G401 (cell line): ENCODE data around the gene EFCAB8. TPM values are rescaled to one million over a fixed set of nuclear protein-coding genes. Genes with fewer than 3 reads are reported as not detected.

Experiments used
- DNase-seq: peaks from one replicate; pipeline ENCODE4 v3.0.0-alpha.2; 2015; ENCODE audit warnings: low spot score
- in situ Hi-C: cut with HindIII; loops from 2 replicates; pipeline ENCODE4 v1.10.0; 2016; ENCODE audit warnings: low sequenced_read_pairs, mixed read lengths
- total RNA-seq: library from RNA; depleted of rRNA; stranded (reverse); fragments of >200 nt; shearing (Covaris generic); gene quantifications from 2 replicates; pipeline ENCODE4 v1.2.3, GENCODE V29; 2014

Gene EFCAB8
- total RNA-seq, 1 experiment from 2014 or later, result 0.03 TPM

DNA sequence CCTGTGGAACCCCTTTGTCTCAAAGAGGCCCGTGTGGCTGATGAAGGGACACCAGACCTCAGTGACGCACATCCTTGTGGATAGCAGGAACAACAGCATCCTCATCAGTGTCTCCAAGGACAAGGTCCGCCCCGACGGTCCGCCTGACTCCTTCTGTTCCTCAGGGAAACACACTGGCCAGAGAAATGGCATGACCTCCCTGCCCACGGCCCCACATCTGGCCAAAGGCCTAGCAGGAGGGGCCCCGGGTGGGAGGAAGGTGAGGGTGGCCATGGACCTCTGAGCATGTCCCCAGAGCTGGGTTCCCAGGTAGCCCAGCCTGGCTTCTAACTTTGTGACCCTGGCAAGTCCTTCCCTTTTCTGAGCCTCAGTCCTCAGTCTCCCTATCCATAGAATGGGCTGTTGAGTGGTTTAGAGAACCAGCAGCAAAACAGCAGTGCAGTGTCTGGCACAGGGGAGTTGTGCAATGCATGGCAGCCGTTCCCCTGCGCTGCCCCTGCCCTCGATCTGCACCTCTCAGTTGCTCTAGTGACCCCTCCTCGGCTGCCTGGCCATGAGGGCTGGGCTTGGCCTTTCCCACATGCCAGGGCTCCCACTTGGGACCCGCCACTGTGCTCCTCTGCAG, 48.3 kb downstream of the EFCAB8 start:
- in situ Hi-C loops, result no loop called here
- DNase-seq, result no peak

DNA sequence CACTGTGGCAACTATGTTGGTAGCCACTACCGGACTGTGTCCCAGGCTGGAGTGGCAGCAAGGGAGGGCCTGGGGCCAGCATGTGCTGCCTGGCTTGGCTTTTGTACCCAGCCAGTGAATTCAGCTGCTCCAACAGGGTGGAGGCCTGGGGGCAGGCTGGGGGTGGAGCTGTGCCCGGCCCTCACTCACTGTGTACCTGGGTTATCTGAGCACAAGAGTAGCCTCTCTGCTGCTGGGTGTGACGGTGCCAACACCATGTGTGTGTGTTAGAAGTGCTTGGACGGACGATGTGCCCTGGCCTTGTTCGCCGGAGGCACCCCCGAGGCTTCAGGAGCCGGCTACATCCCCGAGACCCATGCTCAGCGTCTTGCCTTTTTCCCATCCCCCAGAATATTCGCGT, 49.2 kb downstream of the EFCAB8 start:
- DNase-seq, result no peak
- in situ Hi-C loops, result no loop called here

DNA sequence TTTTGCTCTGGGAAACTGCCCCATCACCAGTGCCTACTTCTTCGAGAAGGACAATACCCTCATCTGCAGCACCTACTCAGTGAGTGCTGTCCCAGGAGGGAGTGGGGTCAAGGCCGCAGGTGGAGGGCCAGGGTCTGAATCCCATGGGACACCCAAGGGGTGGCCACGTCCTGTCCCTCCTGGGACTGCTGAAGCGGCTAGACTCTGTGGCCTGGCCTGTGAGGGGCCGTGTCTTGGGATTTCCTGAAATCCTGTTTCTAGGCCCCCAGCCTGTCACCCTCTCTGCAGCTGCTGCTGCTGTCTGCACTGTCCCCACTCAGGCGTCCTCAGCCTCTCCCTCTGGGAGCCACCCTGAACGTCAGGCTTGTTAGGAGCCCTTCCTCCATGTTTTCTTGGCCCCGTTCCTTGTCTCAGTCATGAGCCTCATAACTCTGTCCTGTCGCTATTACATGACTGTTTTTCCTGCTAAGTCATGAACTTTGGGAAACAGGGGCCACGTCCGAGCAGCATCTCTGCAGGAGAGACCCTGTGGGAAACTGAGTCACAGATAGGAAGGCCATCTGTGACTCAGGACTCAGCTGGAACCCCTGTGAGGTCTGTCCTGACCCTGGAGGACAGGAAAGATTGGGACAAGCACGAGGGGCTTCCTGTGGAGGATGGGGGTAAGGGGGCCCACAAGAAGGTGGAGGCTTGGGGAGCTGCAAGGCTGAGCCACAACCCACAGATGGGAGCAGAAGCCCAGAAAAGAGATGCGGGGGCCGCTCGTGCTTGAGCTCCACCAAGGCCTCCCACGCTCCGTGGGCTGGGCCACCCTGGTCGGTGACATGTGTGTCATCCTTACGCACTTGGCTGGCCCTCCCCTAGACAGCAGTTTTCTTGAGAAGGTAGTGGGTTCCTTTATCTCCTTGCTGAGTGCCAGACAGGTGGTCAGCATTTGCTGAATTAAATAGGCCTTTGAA, 49.9 kb downstream of the EFCAB8 start:
- DNase-seq, result no peak
- in situ Hi-C loops, result no loop called here

GRCh38 chr20:32909451-32909850, 50.7 kb downstream of the EFCAB8 start:
- no peak for DNase-seq
- in situ Hi-C loops, result no loop called here

GRCh38 chr20:32909896-32910571, 51.3 kb downstream of the EFCAB8 start:
- no peak for DNase-seq

GRCh38 chr20:32911355-32911754, 52.6 kb downstream of the EFCAB8 start:
- no peak for DNase-seq
- in situ Hi-C loops, result no loop called here

More at GRCh38 chr20:32909896-32910571, 51.3 kb downstream of the EFCAB8 start:
- in situ Hi-C loops, result no loop called here

DNA sequence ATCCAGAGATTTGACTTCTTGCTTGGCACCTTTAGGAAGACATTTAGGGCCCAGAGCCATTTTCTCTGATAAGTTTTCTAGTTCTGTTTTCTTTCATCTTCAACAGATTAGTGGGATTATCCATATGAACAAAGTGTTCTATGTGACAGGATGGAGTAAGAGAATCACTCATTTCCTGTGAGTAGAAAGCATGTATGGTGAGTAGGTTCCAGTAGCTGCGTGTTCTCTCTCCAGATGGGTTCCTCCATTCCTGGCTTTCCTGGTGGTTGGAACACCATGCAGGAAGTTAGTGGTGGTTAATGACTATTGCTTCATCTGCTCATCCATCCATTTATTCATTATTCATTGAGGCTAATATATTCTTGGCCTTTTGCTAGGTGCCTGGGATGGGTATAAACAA, 54.0 kb downstream of the EFCAB8 start:
- no peak for DNase-seq
- in situ Hi-C loops, result no loop called here

GRCh38 chr20:32914031-32914430, 55.3 kb downstream of the EFCAB8 start:
- in situ Hi-C loops, result no loop called here
- no peak for DNase-seq

GRCh38 chr20:32917191-32917950, 58.6 kb downstream of the EFCAB8 start:
- in situ Hi-C loops, result no loop called here

DNA sequence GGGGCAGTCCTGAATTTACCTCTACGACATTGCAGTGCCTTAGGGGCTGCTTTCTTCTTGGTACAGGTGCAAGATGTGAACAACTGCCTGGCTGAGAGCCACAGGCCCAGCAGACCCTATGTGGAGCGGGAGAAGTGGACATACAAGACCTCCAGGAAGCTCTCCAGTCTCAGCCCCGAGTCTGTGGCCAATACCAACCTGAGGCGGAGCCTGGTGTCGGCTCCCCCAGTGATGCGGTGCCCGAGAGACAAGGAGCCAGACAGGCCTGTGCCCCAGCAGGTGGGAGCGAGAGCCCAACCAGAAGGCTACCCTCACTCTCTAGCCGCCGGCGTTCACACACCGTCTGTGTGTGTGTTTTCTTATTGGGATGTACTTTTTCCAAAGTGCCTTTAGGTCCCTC, 59.6 kb downstream of the EFCAB8 start:
- DNase-seq, result no peak
- in situ Hi-C loops, result no loop called here

More at GRCh38 chr20:32917191-32917950, 58.6 kb downstream of the EFCAB8 start:
- no peak for DNase-seq

- no peak for DNase-seq
- in situ Hi-C loops, result no loop called here
Observed at GRCh38 chr20:32918751-32919150, 60.0 kb downstream of the EFCAB8 start.

GRCh38 chr20:32920066-32920465, 61.3 kb downstream of the EFCAB8 start:
- no peak for DNase-seq
- in situ Hi-C loops, result no loop called here

DNA sequence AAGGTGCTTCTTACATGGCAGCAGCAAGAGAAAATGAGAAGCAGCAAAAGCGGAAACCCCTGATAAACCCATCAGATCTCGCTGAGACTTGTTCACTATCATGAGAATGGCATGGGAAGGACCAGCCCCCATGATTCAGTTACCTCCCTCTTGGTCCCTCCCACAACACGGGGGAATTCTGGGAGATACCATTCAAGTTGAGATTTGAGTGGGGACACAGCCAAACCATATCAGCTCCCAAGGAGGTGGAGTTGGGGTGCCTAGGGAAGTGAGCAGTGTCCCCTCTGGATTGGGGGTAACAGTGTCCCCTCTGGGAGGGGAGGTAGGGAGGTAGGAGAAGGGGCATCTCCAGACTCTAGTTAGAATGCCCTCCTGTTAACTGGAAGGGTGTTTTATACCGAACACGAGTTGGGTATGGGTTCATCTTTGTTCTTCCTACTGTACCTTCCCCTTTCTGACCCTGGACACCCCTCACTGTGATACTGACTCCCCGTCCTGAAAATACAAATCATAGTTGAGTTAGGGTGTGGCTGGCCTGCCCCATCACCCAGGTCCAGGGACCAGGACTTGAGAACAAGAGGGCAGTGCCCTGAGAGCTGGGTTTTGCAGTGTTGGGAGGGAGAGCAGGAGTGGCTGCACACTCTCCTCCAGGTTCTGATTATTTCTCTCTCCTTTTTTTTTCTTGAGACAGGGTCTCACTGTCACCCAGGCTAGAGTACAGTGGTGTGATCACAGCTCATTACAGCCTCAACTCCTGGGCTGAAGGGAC, 62.0 kb downstream of the EFCAB8 start:
- in situ Hi-C loops, result no loop called here
- no peak for DNase-seq

DNA sequence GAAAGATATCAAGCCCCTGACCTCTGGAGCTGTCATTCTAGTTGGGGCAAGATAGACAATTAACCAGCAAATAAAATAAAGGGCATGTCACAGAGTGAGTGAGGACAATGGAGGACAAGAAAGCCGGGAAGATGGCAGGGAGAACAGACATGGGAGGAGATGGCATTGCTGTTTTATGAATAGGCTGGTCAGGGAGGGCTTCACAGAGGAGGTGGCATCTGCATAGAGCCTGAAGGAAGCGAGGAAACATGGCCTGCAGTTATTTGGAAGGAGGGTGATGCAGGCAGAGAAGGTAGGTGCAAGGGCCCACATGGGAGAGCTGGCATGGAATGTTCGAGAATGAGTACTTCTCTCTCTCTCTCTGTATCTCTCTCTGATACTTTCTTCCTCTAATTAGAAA, 63.7 kb downstream of the EFCAB8 start:
- no peak for DNase-seq
- in situ Hi-C loops, result no loop called here

DNA sequence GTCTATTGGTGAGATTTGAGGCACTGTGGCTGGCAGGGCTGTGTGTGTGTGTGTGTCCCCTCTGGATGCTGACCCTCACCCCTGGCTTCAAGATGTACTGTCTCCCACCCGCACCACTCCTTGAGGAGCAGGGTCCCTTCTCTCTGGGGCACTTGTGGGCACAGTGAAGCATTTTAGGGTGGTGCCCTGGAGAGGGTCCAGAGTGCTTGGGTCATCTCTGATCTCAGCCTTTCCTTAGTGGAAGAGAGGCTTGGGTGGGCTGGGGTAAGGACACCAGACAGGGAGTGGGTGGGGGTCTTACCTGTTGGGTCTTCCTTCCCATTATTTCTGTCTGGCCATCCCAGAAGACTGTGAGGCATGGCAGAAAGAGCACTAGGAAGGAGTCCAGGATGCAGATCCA, 66.1 kb downstream of the EFCAB8 start:
- DNase-seq, result no peak
- in situ Hi-C loops, result no loop called here

DNA sequence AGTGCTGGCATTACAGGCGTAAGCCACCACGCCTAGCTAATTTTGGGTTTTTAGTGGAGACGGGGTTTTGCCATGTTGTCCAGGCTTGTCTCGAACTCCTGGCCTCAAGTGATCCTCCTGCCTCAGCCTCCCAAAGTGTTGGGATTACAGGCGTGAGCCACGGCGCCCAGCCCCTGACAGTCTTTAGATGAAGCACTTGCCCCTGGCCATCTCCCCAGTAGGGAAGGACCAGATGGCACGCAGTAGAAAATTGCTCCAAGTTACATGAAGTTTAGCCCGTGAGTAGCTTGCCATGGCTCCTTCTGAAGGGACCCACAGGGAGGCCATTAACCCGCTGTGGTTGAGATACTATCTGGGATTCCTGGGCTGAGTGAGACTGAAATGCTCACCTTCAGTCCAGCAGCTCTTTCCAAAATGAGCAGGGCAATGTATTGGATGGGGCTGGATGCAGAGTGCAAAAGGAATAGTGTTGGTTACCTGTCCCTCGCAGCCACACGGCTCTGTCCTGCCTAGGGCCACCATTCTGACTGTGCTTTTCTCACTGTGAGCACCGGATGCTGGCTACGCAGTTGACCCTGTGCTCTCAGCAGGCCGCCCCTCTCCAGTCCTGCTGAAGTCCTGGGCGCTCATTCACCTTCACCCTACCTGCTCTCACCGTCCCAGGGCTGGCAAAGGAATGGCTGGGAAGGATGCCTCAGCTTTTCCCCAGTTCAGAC, 66.9 kb downstream of the EFCAB8 start:
- DNase-seq, result no peak
- in situ Hi-C loops, result no loop called here

DNA sequence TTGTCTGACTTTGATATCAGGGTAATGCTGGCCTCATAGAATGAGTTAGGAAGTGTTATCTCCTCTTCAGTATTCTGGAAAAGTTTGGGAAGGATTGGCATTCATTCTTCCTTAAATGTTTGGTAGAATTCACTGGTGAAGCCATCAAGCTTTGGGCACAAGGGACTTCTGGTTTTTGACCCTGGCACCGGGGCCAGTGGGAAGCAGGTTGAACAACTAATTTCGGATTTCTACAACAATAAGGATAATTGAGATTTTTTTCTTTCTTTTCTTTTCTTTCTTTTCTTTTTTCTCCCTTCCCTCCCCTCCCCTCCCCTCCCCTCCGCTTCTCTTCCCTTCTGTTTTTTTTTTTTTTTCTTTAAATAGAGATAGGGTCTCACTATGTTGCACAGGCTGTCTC, 70.4 kb downstream of the EFCAB8 start:
- DNase-seq, result no peak
- in situ Hi-C loops, result no loop called here

GRCh38 chr20:32930181-32930580, 71.5 kb downstream of the EFCAB8 start:
- DNase-seq, result no peak
- in situ Hi-C loops, result no loop called here
